Measurements from ENCODE around the gene TTC19. TPM values are rescaled to one million over a fixed set of nuclear protein-coding genes. Genes with fewer than 3 reads are reported as not detected.

TTC19 gene
- total and polyA plus RNA-seq, 8 donors = 11.4 to 27.9 (median 19.3) TPM

GRCh38 chr17:15963670-15964110 is 35.9 kb upstream of the TTC19 start:
- intact Hi-C loops (cut with DNase I) = no loop called here
- FAIRE-seq (no peak), DNase-seq (no peak), ATAC-seq (no peak)
- H3K36me3 ChIP-seq = no peaks in the 10 kb centered on the region
- H3K4me1 ChIP-seq = peaks cover 0 to 4% (median 0%) of the 10 kb centered on the region in 3 donors
- H3K27ac ChIP-seq = no peak overlapping the region
- no peak for TF ChIP-seq CTCF (IDR thresholded peaks at IDR 0.05)
- no peaks in the 10 kb centered on the region for H3K9me3 ChIP-seq
- no peaks in the 10 kb centered on the region for H3K27me3 ChIP-seq
- no peak overlapping the region for H3K4me3 ChIP-seq
- WGBS, 2 donors = 87 to 92% methylated on average over 4 of the region's 4 CpGs

GRCh38 chr17:15965528-15965927 is 34.1 kb upstream of the TTC19 start:
- FAIRE-seq (no peak), DNase-seq (no peak), ATAC-seq (peak in 1 of 4 donors; percentile 9)
- 76 to 86% methylated on average over 6 of the region's 6 CpGs for WGBS, 2 donors
- Histone ChIP-seq H3K27me3 (no peaks in the 10 kb centered on the region), H3K9me3 (no peaks in the 10 kb centered on the region), H3K4me1 (peaks cover 0 to 4% (median 0%) of the 10 kb centered on the region in 3 donors), H3K4me3 (no peak overlapping the region), H3K27ac (no peak overlapping the region), H3K36me3 (no peaks in the 10 kb centered on the region)
- TF ChIP-seq CTCF (IDR thresholded peaks at IDR 0.05) = no peak
- intact Hi-C loops (cut with DNase I) = no loop called here

DNA sequence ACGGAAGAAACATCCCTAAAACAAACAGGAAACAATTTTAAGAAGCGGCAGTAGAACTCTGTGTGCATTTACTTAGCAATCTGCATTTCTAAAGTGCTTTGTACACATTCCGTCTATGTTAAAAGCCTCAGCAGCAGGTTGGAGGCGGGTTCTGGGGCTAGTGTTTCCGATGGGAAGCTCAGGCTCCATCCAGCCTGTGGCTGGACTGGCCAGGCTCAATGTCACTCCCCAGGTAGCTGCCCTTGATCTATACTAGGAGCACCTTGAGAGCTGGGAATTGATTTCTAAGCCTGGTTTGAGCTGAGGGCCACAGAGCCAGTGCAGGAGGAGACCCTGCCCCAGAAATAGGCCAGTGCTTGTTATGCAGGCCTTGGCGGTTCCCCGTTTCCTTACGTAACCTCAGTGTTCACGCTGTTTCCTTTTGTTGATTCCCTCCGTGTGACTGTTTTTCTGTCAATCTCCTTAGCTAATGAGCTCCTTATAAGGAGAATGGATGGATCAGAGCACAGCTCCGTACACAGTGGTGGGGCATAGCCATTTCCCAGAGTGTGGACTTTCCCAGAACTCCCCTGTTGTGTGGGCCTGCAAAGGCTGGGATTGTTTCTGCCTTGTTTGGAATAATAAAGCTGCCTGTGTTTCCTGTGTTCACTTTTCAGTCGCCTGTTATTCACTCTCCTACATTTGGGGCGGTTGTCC is 33.3 kb upstream of the TTC19 start:
- DNase-seq = peak in 3 of 6 donors; percentile 37 to 60 (median 46)
- intact Hi-C loops (cut with DNase I) = no loop called here
- 45 to 55% methylated on average over 13 of the region's 13 CpGs for WGBS, 2 donors
- FAIRE-seq = no peak
- no peaks in the 10 kb centered on the region for H3K27me3 ChIP-seq
- TF ChIP-seq CTCF (IDR thresholded peaks at IDR 0.05) = no peak
- peaks cover 0 to 4% (median 0%) of the 10 kb centered on the region in 3 donors for H3K4me1 ChIP-seq
- H3K36me3 ChIP-seq = no peaks in the 10 kb centered on the region
- ATAC-seq = peak; percentile 80 to 96 (median 92)
- no peaks in the 10 kb centered on the region for H3K9me3 ChIP-seq
- H3K27ac ChIP-seq = peak overlapping the region in 3 of 4 donors; percentile 8 to 63 (median 37)
- H3K4me3 ChIP-seq = no peak overlapping the region

- Histone ChIP-seq H3K9me3 (no peaks in the 10 kb centered on the region), H3K27me3 (no peaks in the 10 kb centered on the region), H3K36me3 (no peaks in the 10 kb centered on the region), H3K27ac (peak overlapping the region in 3 of 4 donors; percentile 8 to 63 (median 37)), H3K4me3 (no peak overlapping the region), H3K4me1 (peaks cover 0 to 4% (median 0%) of the 10 kb centered on the region in 3 donors)
- WGBS, 2 donors = 68 to 77% methylated on average over 10 to 11 of the region's 11 CpGs
- no peak for TF ChIP-seq CTCF (IDR thresholded peaks at IDR 0.05)
- peak; percentile 21 to 57 (median 38) for ATAC-seq
- no peak for DNase-seq
- no peak for FAIRE-seq
- intact Hi-C loops (cut with DNase I) = no loop called here
These were observed 32.8 kb upstream of the TTC19 start for GRCh38 chr17:15966879-15967248.

All from pancreas (tissue), 10 donors.